Dorsolateral prefrontal cortex (tissue), 118 donors: ENCODE data around the gene HOXC10. TPM values are rescaled to one million over a fixed set of nuclear protein-coding genes. Genes with fewer than 3 reads are reported as not detected.

Source experiments
- microRNA-seq, 43 experiments: library from miRNA; unstranded; fragments of <30 nt; microRNA quantifications; one replicate each; pipeline ENCODE4 v1.2.0, GENCODE V29; 2022
- total RNA-seq, 120 experiments: library from RNA; stranded (reverse); gene quantifications; one replicate each; pipeline versions ENCODE4 v1.2.3 to v1.2.4, GENCODE V29; 2022

HOXC10 gene
- total RNA-seq, 120 experiments from 2014 or later: 0.34 TPM; not detected in 119

Small RNAs within 50 kb of the gene (microRNA-seq; reads per million reads assigned to microRNA genes)
- gene MIR196A2: 0 to 2.5 (median 0.25) reads per million in 43 experiments
- 0 to 1.7 (median 0) reads per million in 43 experiments for gene MIR615

Other genes starting within 250 kb of the HOXC10 start
- 1 to 10 TPM in 52 of 120 experiments, under 1 TPM in 9, not detected in 59; 0.86 to 3.7 (median 1.4) TPM for gene CISTR, start 233.2 kb upstream of the HOXC10 start, total RNA-seq
- not detected for gene HOXC13, start 46.3 kb upstream of the HOXC10 start, total RNA-seq
- gene HOXC12, start 30.2 kb upstream of the HOXC10 start, total RNA-seq: not detected
- gene HOXC11, start 12.0 kb upstream of the HOXC10 start, total RNA-seq: not detected
- gene HOTAIR, start 10.2 kb upstream of the HOXC10 start, total RNA-seq: not detected
- not detected for gene HOXC9, start 15.0 kb downstream of the HOXC10 start, total RNA-seq
- gene HOXC8, start 23.8 kb downstream of the HOXC10 start, total RNA-seq: not detected
- not detected for gene HOXC6, start 43.3 kb downstream of the HOXC10 start, total RNA-seq
- not detected for gene HOXC5, start 47.9 kb downstream of the HOXC10 start, total RNA-seq
- under 1 TPM in 17 of 120 experiments, not detected in 103; 0.28 to 0.72 (median 0.45) TPM for gene HOXC4, start 68.7 kb downstream of the HOXC10 start, total RNA-seq
- 10 to 100 TPM; 15.0 to 44.0 (median 30.6) TPM for gene SMUG1, start 203.8 kb downstream of the HOXC10 start, total RNA-seq